Measurements from ENCODE around the gene SYT7. TPM values are rescaled to one million over a fixed set of nuclear protein-coding genes. Genes with fewer than 3 reads are reported as not detected.
A peak's percentile ranks its signal among the peaks of the same experiment; 100 is the strongest.

SYT7 gene
- total and polyA plus RNA-seq, 2 of the 8 experiments (the other 6 are each of a cell fraction or from before 2014, with no cell fraction given), result 9.6 to 10.5 TPM

DNA sequence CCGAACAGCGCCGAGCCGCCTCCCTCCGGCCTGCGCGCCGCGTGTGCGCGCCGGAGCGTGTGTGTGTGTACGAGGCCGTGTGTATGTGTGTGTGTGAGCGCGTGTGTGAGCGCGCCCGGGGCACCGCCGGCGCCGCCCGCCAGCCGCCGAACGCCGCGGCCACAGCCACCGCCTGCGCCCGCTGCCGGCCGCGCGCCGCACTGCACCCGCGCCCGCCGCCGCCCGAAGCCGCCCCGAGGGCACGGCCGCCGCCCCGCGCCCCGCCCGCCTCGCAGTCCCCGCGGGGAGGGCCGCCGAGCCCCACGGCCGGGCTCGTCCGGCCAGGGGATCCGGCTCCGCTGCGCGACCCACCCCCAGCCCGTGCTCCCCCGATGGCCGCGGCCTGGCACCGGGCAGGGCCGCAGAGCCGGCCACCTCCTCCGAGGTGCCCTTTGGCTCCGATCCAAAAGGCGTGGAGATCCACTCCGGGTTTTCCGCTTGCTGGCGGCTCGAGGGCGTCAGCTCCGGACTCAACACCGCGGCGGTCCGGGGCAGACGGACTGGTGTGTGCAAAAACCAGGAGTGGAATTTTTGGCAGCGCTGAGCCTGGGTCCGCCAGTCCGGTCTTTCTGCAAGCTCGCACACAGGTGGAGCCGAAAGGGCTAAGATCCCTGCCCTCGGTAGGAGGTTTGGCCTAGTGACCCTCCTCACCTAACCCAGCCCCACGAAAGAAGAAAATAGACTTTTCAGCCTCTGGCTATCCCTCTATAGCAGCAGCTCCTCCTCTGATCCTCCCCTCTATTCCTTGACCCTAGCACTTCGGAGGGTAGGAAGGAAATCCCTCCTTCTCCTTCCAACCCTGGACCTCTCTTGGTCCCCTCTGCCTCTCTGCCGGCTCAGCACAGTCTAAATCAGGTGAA lies at the start of gene SYT7 (continued):
- TF ChIP-seq SUZ12 (IDR thresholded peaks at IDR 0.05; ENCODE audit: low read length) (no peak), CBX5 (IDR thresholded peaks at IDR 0.05; ENCODE audit: low read depth, low read length) (no peak), SP2 (IDR thresholded peaks at IDR 0.05; ENCODE audit: low read length) (no peak), CBX8 (IDR thresholded peaks at IDR 0.05; ENCODE audit: borderline replicate concordance, low read depth, low read length) (no peak), POLR2A (IDR thresholded peaks at IDR 0.05; ENCODE audit: control extremely low read depth in 1 of 2, low read depth in 2 of 2, low read length in 2 of 2) (no peak), ATF3 (IDR thresholded peaks at IDR 0.05; ENCODE audit: insufficient read depth, low read depth, low read length) (no peak), TAF7 (optimal IDR thresholded peaks at IDR 0.05; ENCODE audit: borderline replicate concordance, low read depth, low read length) (no peak), MAFK (IDR thresholded peaks at IDR 0.05; ENCODE audit: low read depth, low read length) (peak; percentile 17; the same call in 1 of the 2 replicates), CEBPB (IDR thresholded peaks at IDR 0.05; ENCODE audit: low read depth, low read length) (no peak), CHD2 (IDR thresholded peaks at IDR 0.05; ENCODE audit: low read length) (0 out of 2 replicates have a peak, but pooled peaks have one; percentile 46), CREB1 (IDR thresholded peaks at IDR 0.05) (peak; percentile 75), FOSL1 (IDR thresholded peaks at IDR 0.05; ENCODE audit: insufficient read depth, low read depth, low read length) (no peak), BACH1 (IDR thresholded peaks at IDR 0.05; ENCODE audit: low read length) (no peak), POU5F1 (IDR thresholded peaks at IDR 0.05; ENCODE audit: low read depth, low read length) (no peak), POLR2AphosphoS5 (IDR thresholded peaks at IDR 0.05; ENCODE audit: low read depth, low read length) (0 out of 2 replicates have a peak, but pooled peaks have one; percentile 27), GABPA (IDR thresholded peaks at IDR 0.05; ENCODE audit: borderline replicate concordance, insufficient read depth, low read length) (peak; percentile 72; the same call in 1 of the 2 replicates), SIN3A (conservative IDR thresholded peaks at IDR 0.05 in 1 of 2, IDR thresholded peaks at IDR 0.05 in 1 of 2; ENCODE audit: low read depth in 1 of 2, low read length in 2 of 2) (peak in 1 of 2 experiments; percentile 89; a peak in 2 of 4 replicates), KDM5A (IDR thresholded peaks at IDR 0.05; ENCODE audit: low read length) (no peak)
- TF ChIP-seq, protein P1, sequence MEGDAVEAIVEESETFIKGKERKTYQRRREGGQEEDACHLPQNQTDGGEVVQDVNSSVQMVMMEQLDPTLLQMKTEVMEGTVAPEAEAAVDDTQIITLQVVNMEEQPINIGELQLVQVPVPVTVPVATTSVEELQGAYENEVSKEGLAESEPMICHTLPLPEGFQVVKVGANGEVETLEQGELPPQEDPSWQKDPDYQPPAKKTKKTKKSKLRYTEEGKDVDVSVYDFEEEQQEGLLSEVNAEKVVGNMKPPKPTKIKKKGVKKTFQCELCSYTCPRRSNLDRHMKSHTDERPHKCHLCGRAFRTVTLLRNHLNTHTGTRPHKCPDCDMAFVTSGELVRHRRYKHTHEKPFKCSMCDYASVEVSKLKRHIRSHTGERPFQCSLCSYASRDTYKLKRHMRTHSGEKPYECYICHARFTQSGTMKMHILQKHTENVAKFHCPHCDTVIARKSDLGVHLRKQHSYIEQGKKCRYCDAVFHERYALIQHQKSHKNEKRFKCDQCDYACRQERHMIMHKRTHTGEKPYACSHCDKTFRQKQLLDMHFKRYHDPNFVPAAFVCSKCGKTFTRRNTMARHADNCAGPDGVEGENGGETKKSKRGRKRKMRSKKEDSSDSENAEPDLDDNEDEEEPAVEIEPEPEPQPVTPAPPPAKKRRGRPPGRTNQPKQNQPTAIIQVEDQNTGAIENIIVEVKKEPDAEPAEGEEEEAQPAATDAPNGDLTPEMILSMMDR (IDR thresholded peaks at IDR 0.05; ENCODE audit: control extremely low read depth in 1 of 3, insufficient read depth in 1 of 3, low read depth in 1 of 3, low read length in 3 of 3), result peak in 1 of 3 experiments; percentile 9; a peak in 1 of 4 replicates

Data from H1 (cell line).